Thyroid gland (tissue), 4 donors: Measurements from ENCODE around the gene MYB. TPM values are rescaled to one million over a fixed set of nuclear protein-coding genes. Genes with fewer than 3 reads are reported as not detected.

Experiments used
- DNase-seq, 2 donors: peaks; one replicate each; pipeline ENCODE4 v3.0.0-alpha.2; 2019
- H3K27ac ChIP-seq, 3 donors: fragments of 200-600 bp; sonication (generic); 1 replicate in 2 of 3; 2 replicates in 1 of 3; pipeline ENCODE4 v1.5.1; 2016 to 2019; ENCODE audit warnings: mild to moderate bottlenecking in 1 of 3, moderate library complexity in 1 of 3
- H3K27me3 ChIP-seq: fragments of 200-600 bp; sonication (generic); one replicate; pipeline ENCODE4 v1.5.1; 2019
- H3K36me3 ChIP-seq, 2 donors: fragments of 200-600 bp; sonication (generic); one replicate each; pipeline ENCODE4 v1.5.1; 2016 to 2019
- H3K4me1 ChIP-seq, 2 donors: fragments of 200-600 bp; sonication (generic); one replicate each; pipeline ENCODE4 v1.5.1; 2017 to 2019
- H3K4me3 ChIP-seq, 3 donors: fragments of 200-600 bp; sonication (generic); replicated peaks in 1 of 3; 1 replicate in 2 of 3; 2 replicates in 1 of 3; pipeline ENCODE4 v1.5.1; 2016; ENCODE audit warnings: mild to moderate bottlenecking in 1 of 3
- H3K9me3 ChIP-seq: fragments of 200-600 bp; sonication (generic); one replicate; pipeline ENCODE4 v1.5.1; 2017
- POLR2A ChIP-seq, 2 donors: fragments of 450-650 bp; IDR thresholded peaks; one replicate each; pipeline ENCODE4 v1.6.1; 2017; ENCODE audit warnings: antibody characterized with exemption in 2 of 2, mild to moderate bottlenecking in 2 of 2, moderate library complexity in 1 of 2
- WGBS, 2 donors: methylation state at CpG; one replicate each; pipeline ENCODE4 v1.1.5; 2017; 5-methylcytosine and 5-hydroxymethylcytosine counted together
- intact Hi-C: fragments of 100-400 bp; cut with DNase I; formaldehyde crosslinking; loops from one replicate; pipeline ENCODE4 v1.15.1; 2023
- total RNA-seq, 4 donors: library from RNA; depleted of rRNA; stranded (reverse); fragments of >200 nt; gene quantifications; one replicate each; pipeline ENCODE4 v1.2.3, GENCODE V29; 2016
- TF ChIP-seq, protein P1 (sequence below), 6 experiments: fragments of 200-600 bp in 3 of 6; fragments of 450-650 bp in 3 of 6; sonication (generic) in 3 of 6; IDR thresholded peaks; one replicate each; pipeline ENCODE4 v1.5.1; 2016 to 2019; ENCODE audit warnings: antibody characterized with exemption in 6 of 6, mild to moderate bottlenecking in 2 of 6, inconsistent platforms in 1 of 6, moderate library complexity in 1 of 6

Gene MYB
- total RNA-seq, 4 donors from 2014 or later = 0.75 TPM; not detected in 3

GRCh38 chr6:135250234-135250633 is 69.1 kb downstream of the MYB start:
- 88% methylated on average over 9 of the region's 9 CpGs for WGBS, 2 donors
- no peak overlapping the region for H3K27ac ChIP-seq
- no peaks in the 10 kb centered on the region for H3K36me3 ChIP-seq
- no peaks in the 10 kb centered on the region for H3K9me3 ChIP-seq
- H3K27me3 ChIP-seq = no peaks in the 10 kb centered on the region
- H3K4me1 ChIP-seq = no peaks in the 10 kb centered on the region
- H3K4me3 ChIP-seq = no peak overlapping the region
- intact Hi-C loops = no loop called here
- TF ChIP-seq, protein P1, sequence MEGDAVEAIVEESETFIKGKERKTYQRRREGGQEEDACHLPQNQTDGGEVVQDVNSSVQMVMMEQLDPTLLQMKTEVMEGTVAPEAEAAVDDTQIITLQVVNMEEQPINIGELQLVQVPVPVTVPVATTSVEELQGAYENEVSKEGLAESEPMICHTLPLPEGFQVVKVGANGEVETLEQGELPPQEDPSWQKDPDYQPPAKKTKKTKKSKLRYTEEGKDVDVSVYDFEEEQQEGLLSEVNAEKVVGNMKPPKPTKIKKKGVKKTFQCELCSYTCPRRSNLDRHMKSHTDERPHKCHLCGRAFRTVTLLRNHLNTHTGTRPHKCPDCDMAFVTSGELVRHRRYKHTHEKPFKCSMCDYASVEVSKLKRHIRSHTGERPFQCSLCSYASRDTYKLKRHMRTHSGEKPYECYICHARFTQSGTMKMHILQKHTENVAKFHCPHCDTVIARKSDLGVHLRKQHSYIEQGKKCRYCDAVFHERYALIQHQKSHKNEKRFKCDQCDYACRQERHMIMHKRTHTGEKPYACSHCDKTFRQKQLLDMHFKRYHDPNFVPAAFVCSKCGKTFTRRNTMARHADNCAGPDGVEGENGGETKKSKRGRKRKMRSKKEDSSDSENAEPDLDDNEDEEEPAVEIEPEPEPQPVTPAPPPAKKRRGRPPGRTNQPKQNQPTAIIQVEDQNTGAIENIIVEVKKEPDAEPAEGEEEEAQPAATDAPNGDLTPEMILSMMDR (IDR thresholded peaks at IDR 0.05) = no peak
- no peak for TF ChIP-seq POLR2A (IDR thresholded peaks at IDR 0.05)
- DNase-seq = no peak

DNA sequence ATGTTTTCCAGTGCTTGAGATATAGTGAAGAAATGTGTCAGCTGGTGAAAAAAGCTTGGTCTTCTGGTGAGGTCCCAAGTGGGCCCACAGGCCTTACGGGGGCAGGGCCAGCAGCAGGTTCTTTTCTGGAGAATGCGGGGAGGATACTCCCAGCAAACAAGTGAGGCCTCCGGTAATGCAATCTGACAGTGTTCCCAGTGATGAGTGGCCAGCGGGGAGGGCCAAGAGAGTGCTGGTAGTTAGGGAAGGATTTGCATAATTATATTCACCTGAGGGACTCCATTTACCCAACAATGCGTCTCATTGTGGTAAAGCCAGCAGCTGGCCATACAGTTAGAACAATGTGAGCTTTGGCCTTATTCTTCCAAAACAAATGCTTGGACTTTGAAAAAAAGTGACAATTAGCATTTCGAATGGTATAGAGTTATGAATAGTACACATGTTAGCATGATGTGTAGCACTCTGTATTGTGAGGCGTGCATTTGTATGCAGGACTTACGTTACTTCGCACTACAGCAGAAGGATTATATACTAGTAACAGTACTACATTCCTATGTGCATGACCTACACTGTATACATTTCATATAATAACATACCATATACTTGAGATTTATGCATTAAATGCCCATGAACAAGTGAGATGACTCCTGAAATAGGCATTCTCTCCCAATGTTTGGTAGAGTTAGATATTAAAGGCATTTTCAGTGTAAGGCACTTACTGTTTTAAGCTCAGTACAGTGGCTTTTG is 69.8 kb downstream of the MYB start:
- TF ChIP-seq, protein P1 (IDR thresholded peaks at IDR 0.05) = no peak
- no peak for TF ChIP-seq POLR2A (IDR thresholded peaks at IDR 0.05)
- no peak for DNase-seq
- no peak overlapping the region for H3K4me3 ChIP-seq
- H3K27ac ChIP-seq = no peak overlapping the region
- H3K9me3 ChIP-seq = no peaks in the 10 kb centered on the region
- no peaks in the 10 kb centered on the region for H3K27me3 ChIP-seq
- WGBS, 2 donors = 89% methylated on average over 9 of the region's 9 CpGs
- no peaks in the 10 kb centered on the region for H3K4me1 ChIP-seq
- H3K36me3 ChIP-seq = no peaks in the 10 kb centered on the region
- intact Hi-C loops = no loop called here

DNA sequence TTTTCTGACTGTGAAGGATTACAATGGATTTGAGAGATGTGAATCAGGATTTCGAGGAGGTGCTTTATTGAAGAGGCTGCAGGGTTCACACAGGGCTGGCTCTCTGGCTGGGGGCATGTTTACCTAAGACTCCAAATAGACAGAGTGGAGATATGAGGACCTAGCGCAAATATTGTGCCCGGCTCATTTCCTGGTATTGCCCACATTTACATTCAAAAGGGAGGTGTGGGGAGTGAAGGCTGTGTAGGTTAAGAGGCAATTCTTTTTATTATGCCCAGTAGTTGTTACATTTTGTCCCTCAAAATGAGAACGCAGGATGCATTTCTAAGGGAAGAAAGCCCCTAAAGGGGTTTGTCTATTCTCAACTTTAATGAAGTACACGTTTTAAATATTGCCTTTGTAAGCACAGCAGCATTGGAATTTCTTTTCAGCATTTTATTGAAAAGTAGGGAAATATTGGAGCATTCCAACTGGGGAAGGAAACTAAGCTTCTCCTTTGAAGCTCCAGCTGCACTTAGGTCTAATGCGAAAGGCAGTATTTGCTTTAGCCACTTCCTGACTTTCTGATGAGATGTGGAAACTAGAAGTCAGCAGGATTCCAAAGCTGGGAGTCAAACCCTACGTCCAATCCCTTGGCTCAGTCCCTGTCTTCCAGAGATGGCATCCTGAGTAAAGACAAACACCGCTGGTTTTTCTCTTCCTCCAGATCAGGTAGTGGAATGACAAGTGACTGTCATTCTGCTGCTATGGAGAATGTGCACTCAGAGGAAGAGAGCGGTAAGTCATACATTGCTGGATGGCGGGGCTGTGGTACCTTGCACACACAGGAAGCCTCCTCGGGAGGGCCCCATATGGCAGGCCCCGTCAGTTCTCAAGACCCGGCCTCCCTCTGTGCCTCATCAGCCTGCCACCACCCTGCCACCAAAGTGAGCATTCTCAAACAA is 70.7 kb downstream of the MYB start:
- Histone ChIP-seq H3K36me3 (no peaks in the 10 kb centered on the region), H3K4me3 (no peak overlapping the region), H3K27me3 (no peaks in the 10 kb centered on the region), H3K27ac (no peak overlapping the region), H3K4me1 (no peaks in the 10 kb centered on the region), H3K9me3 (no peaks in the 10 kb centered on the region)
- WGBS, 2 donors = 65 to 66% methylated on average over 13 of the region's 13 CpGs
- TF ChIP-seq POLR2A (IDR thresholded peaks at IDR 0.05) = no peak
- TF ChIP-seq, protein P1 (IDR thresholded peaks at IDR 0.05) = no peak
- intact Hi-C loops = no loop called here
- no peak for DNase-seq

DNA sequence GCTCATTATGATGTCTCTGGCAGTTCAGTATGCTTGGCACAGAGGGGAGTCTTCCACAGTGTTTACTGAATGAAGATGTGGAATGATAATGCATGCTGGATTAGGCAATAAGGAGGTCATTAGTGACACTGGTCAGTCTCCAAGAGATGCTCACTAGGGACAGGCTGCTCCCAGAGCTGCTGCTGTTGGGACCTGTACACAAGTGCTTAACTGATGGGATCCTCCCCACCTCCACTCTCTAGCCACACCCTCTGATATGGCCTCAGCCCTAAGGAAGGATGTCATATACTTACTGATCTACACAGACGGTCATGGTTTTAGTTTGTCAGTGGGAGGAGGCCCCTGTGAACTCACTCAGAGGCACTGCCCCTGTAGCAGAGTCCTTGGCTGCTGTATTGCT is 73.4 kb downstream of the MYB start:
- no peaks in the 10 kb centered on the region for H3K36me3 ChIP-seq
- no peaks in the 10 kb centered on the region for H3K4me1 ChIP-seq
- H3K4me3 ChIP-seq = no peak overlapping the region
- H3K9me3 ChIP-seq = no peaks in the 10 kb centered on the region
- H3K27ac ChIP-seq = no peak overlapping the region
- TF ChIP-seq, protein P1 (IDR thresholded peaks at IDR 0.05) = no peak
- intact Hi-C loops = no loop called here
- no peak for DNase-seq
- 75 to 82% methylated on average over 1 of the region's 1 CpG for WGBS, 2 donors
- no peaks in the 10 kb centered on the region for H3K27me3 ChIP-seq

DNA sequence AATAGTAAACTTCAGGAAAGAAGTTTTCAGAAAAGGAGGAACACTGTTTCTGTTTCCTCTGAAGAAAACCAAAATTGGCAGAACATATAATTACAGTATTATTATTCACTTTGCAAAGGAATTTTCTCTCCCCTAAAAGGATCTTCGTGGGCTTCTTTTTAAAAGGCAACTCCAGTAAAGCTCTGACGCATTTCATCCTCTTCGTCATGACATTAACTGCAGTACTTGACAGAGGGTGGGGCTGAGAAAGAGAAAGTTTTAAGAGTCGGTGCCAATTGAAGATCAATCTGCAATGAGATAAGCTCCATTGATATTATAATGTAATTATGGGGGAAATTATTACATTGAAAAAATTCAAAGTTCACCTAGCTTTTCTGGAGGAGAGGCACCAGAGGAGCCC is 75.8 kb downstream of the MYB start:
- WGBS, 2 donors = 70 to 73% methylated on average over 4 of the region's 4 CpGs
- no peak for TF ChIP-seq POLR2A (IDR thresholded peaks at IDR 0.05)
- TF ChIP-seq, protein P1 (IDR thresholded peaks at IDR 0.05) = no peak
- Histone ChIP-seq H3K4me1 (no peaks in the 10 kb centered on the region), H3K36me3 (no peaks in the 10 kb centered on the region), H3K9me3 (no peaks in the 10 kb centered on the region), H3K27ac (no peak overlapping the region), H3K4me3 (no peak overlapping the region), H3K27me3 (no peaks in the 10 kb centered on the region)
- intact Hi-C loops = no loop called here
- no peak for DNase-seq
